GM12878 (cell line): ENCODE measurements around the gene FOXP1. TPM values are rescaled to one million over a fixed set of nuclear protein-coding genes. Genes with fewer than 3 reads are reported as not detected.

Experiments
- ATAC-seq: fragments of 200-7000 bp; cut with Tn5 transposase; 3 replicates; pipeline ENCODE4 v1.9.1; 2020; ENCODE audit warnings: mild to moderate bottlenecking, moderate library complexity
- BruUV-seq: library from RNA; stranded (reverse); fragments of 400-500 nt; replicated peaks from 2 replicates; lab custom pipeline; 2021; lab: Mats Ljungman, UMichigan
- CTCF ChIA-PET: fragments of 300-600 bp; sonication (Branson Sonifier 250); formaldehyde crosslinking; extraction: SDS; loops from one replicate; lab custom pipeline; 2021; ENCODE audit warnings: inconsistent platforms; lab: Yijun Ruan, JAX
- POLR2A ChIA-PET: fragments of 350-600 bp; formaldehyde crosslinking; extraction: SDS; loops from one replicate; lab custom pipeline; 2021; ENCODE audit warnings: inconsistent platforms; lab: Charles Lee
- RAD21 ChIA-PET: fragments of 300-600 bp; sonication (Branson Sonifier 250); formaldehyde crosslinking; loops from one replicate; lab custom pipeline; 2023; ENCODE audit warnings: antibody characterized with exemption; ENCODE audit not compliant: unreplicated experiment; lab: Charles Lee
- SMC1A ChIA-PET: fragments of 300-600 bp; sonication (Branson Sonifier 250); formaldehyde crosslinking; loops from one replicate; lab custom pipeline; 2023; ENCODE audit not compliant: unreplicated experiment, uncharacterized antibody; lab: Charles Lee
- DNase-seq: peaks from one replicate; pipeline ENCODE4 v3.0.0-alpha.2; 2011; ENCODE audit warnings: low read depth, low spot score
- FAIRE-seq: peaks from 3 replicates; lab custom pipeline; 2011; peaks lifted over from hg19 to GRCh38; lab: Jason Lieb, UNC
- H2AFZ ChIP-seq: 2 replicates; pipeline ENCODE4 v1.6.0; 2011; ENCODE audit warnings: low read depth, low read length, control low read depth; ENCODE audit not compliant: control insufficient read depth
- H3K27ac ChIP-seq: 2 replicates; pipeline ENCODE4 v1.5.1; 2011; ENCODE audit warnings: control low read depth; ENCODE audit not compliant: control insufficient read depth, insufficient read depth
- H3K27me3 ChIP-seq, 2 experiments: replicated peaks in 1 of 2; 2 replicates each; pipeline versions ENCODE4 v1.6.0 to v1.6.1; 2011; ENCODE audit warnings: low read length in 1 of 2; ENCODE audit not compliant: control insufficient read depth in 2 of 2, insufficient read depth in 2 of 2
- H3K36me3 ChIP-seq, 2 experiments: 2 replicates each; pipeline ENCODE4 v1.5.1; 2011; ENCODE audit warnings: low read length in 1 of 2; ENCODE audit not compliant: control insufficient read depth in 2 of 2, insufficient read depth in 2 of 2
- H3K4me1 ChIP-seq: 2 replicates; pipeline ENCODE4 v1.6.1; 2011; ENCODE audit warnings: mild to moderate bottlenecking, low read length, moderate library complexity, mixed read lengths; ENCODE audit not compliant: control insufficient read depth, insufficient read depth
- H3K4me2 ChIP-seq: 2 replicates; pipeline ENCODE4 v1.6.0; 2011; ENCODE audit warnings: control low read depth; ENCODE audit not compliant: control insufficient read depth, insufficient read depth
- H3K4me3 ChIP-seq: fragments of 200-600 bp; sonication (generic); 2 replicates; pipeline ENCODE4 v1.5.1; 2016
- H3K79me2 ChIP-seq: 2 replicates; pipeline ENCODE4 v1.6.0; 2011; ENCODE audit warnings: low read length; ENCODE audit not compliant: control insufficient read depth, insufficient read depth
- H3K9ac ChIP-seq: 2 replicates; pipeline ENCODE4 v1.8.0; 2011; ENCODE audit warnings: low read length, control low read depth, mixed read lengths; ENCODE audit not compliant: control insufficient read depth, insufficient read depth
- H3K9me3 ChIP-seq: replicated peaks from 3 replicates; pipeline ENCODE4 v1.5.1; 2011; ENCODE audit warnings: mild to moderate bottlenecking, low read length; ENCODE audit not compliant: control insufficient read depth, insufficient read depth
- H4K20me1 ChIP-seq: 2 replicates; pipeline ENCODE4 v1.6.0; 2011; ENCODE audit not compliant: control insufficient read depth, insufficient read depth
- EED ChIP-seq: sonication (generic); IDR thresholded peaks from 2 replicates; pipeline ENCODE4 v1.6.1; 2016; ENCODE audit warnings: antibody characterized with exemption, low read depth
- FOXM1 ChIP-seq: IDR thresholded peaks from 2 replicates; pipeline ENCODE4 v1.6.1; 2012; ENCODE audit warnings: low read depth, mild to moderate bottlenecking, inconsistent platforms, low read length, moderate library complexity
- HDAC6 ChIP-seq: fragments of 200-600 bp; sonication (generic); IDR thresholded peaks from one replicate; pipeline ENCODE4 v1.8.0; 2017; ENCODE audit warnings: antibody characterized with exemption; ENCODE audit not compliant: unreplicated experiment
- HDGF ChIP-seq: fragments of 450-650 bp; IDR thresholded peaks from 2 replicates; pipeline ENCODE4 v1.6.1; 2016; ENCODE audit warnings: antibody characterized with exemption
- IRF4 ChIP-seq: IDR thresholded peaks from 2 replicates; pipeline ENCODE4 v1.6.1; 2011; ENCODE audit warnings: low read depth, low read length
- MTA2 ChIP-seq: fragments of 450-650 bp; IDR thresholded peaks from 2 replicates; pipeline ENCODE4 v1.6.1; 2016; ENCODE audit warnings: low read depth, mild to moderate bottlenecking, moderate library complexity
- MYB ChIP-seq: fragments of 150-350 bp; IDR thresholded peaks from 2 replicates; pipeline ENCODE4 v1.6.1; 2014; ENCODE audit warnings: mild to moderate bottlenecking, low read depth, low read length, borderline replicate concordance
- NFYB ChIP-seq: IDR thresholded peaks from 2 replicates; pipeline ENCODE4 v1.6.1; 2011; ENCODE audit warnings: low read depth, mild to moderate bottlenecking, low read length, improper control_type of control experiment, moderate library complexity; ENCODE audit not compliant: insufficient read depth
- POLR2A ChIP-seq: IDR thresholded peaks from 2 replicates; pipeline ENCODE4 v1.6.1; 2011; ENCODE audit warnings: low read depth, mild to moderate bottlenecking, low read length
- SIN3A ChIP-seq: IDR thresholded peaks from 2 replicates; pipeline ENCODE4 v1.6.1; 2012; ENCODE audit warnings: low read depth, low read length, improper control_type of control experiment
- SMC3 ChIP-seq: IDR thresholded peaks from 2 replicates; pipeline ENCODE4 v1.6.1; 2011; ENCODE audit warnings: low read length, improper control_type of control experiment, borderline replicate concordance
- SUPT20H ChIP-seq: IDR thresholded peaks from 2 replicates; pipeline ENCODE4 v1.6.1; 2011; ENCODE audit warnings: low read depth, mild to moderate bottlenecking, low read length, moderate library complexity, borderline replicate concordance; ENCODE audit not compliant: control insufficient read depth
- ZNF207 ChIP-seq: fragments of 450-650 bp; IDR thresholded peaks from 2 replicates; pipeline ENCODE4 v1.6.1; 2014; ENCODE audit warnings: antibody characterized with exemption, mild to moderate bottlenecking, borderline replicate concordance
- ZNF384 ChIP-seq: IDR thresholded peaks from 2 replicates; pipeline ENCODE4 v1.6.1; 2012; ENCODE audit warnings: low read depth, mild to moderate bottlenecking, low read length, improper control_type of control experiment, borderline replicate concordance
- WGBS: methylation state at CpG from one replicate; pipeline ENCODE4 v1.1.6; 2016; ENCODE audit warnings: low lambda C conversion rate; ENCODE audit not compliant: insufficient replicate concordance, insufficient coverage; ENCODE audit errors: missing lambda C conversion rate; 5-methylcytosine and 5-hydroxymethylcytosine counted together
- in situ Hi-C: fragments of 300-500 bp; cut with MboI; formaldehyde crosslinking; loops from 9 replicates; pipeline ENCODE4 v1.14.3; 2018; ENCODE audit warnings: mixed read lengths
- intact Hi-C: fragments of 100-400 bp; cut with micrococcal nuclease; formaldehyde crosslinking; loops from one replicate; pipeline ENCODE4 v1.14.2; 2022; ENCODE audit not compliant: unreplicated experiment
- polyA plus RNA-seq, 11 experiments: library from polyadenylated mRNA; depleted of rRNA in 4 of 11; unstranded in 6 of 11; stranded (reverse) in 5 of 11; fragments of >200 nt; fragmentation: Nextera tagmentation in 4 of 11; fragmentation: Illumina TruSeq in 1 of 11; extraction: Ambion mirVana in 4 of 11; extraction: Trizol in 1 of 11; gene quantifications; 1 replicate in 1 of 11; 2 replicates in 10 of 11; pipeline versions ENCODE4 v1.2.1 to v1.2.3, GENCODE V29; 2011 to 2016; ENCODE audit warnings: inconsistent platforms in 2 of 11, missing spikeins in 2 of 11, low read depth in 1 of 11
- total RNA-seq, 4 experiments: library from RNA; depleted of rRNA in 3 of 4; stranded (reverse); fragments of >200 nt in 3 of 4; fragmentation: Illumina TruSeq in 1 of 4; extraction: Trizol in 1 of 4; gene quantifications; 2 replicates each; pipeline versions ENCODE4 v1.2.1 to v1.2.3, GENCODE V29; 2013 to 2021
- TF ChIP-seq, protein P1 (sequence below): IDR thresholded peaks from 2 replicates; pipeline ENCODE4 v1.6.1; 2011; ENCODE audit warnings: low read depth, low read length, improper control_type of control experiment, borderline replicate concordance
- TF ChIP-seq, protein P2 (sequence below): fragments of 450-650 bp; IDR thresholded peaks from 2 replicates; pipeline ENCODE4 v1.6.1; 2018; ENCODE audit warnings: borderline replicate concordance, mild to moderate bottlenecking; ENCODE audit not compliant: partially characterized antibody
- TF ChIP-seq, protein P3 (sequence below): IDR thresholded peaks from 2 replicates; pipeline ENCODE4 v1.6.1; 2012; ENCODE audit warnings: improper control_type of control experiment, low read depth, low read length; ENCODE audit not compliant: insufficient replicate concordance

The FOXP1 gene
- total and polyA plus RNA-seq, 10 of the 15 experiments (the other 5 are each of a cell fraction or from before 2014, with no cell fraction given): 0.05 to 1.6 (median 0.20) TPM; not detected in 1

DNA sequence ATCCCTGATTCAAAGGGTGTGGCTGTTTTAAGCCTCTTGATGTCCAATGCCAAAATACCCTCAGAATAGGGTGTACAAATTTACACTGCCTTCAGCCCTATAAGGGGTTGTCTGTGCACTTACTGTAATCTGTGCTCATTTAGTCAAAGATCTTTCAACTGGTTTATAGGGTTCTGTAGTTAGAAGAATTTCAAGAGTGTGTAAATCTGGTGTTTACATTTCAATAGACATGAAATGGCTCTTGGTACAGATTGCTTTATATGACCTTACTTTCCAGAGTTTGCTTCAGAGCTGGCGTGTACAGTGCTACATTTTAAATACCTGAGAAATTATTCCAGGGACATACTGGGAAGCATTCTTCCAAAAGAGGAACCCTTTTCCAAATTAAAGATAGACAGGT lies 399.3 kb downstream of the FOXP1 start (continued):
- TF ChIP-seq HDAC6 (no peak), ZNF384 (no peak), HDGF (no peak), POLR2A (no peak)
- TF ChIP-seq, protein P1, sequence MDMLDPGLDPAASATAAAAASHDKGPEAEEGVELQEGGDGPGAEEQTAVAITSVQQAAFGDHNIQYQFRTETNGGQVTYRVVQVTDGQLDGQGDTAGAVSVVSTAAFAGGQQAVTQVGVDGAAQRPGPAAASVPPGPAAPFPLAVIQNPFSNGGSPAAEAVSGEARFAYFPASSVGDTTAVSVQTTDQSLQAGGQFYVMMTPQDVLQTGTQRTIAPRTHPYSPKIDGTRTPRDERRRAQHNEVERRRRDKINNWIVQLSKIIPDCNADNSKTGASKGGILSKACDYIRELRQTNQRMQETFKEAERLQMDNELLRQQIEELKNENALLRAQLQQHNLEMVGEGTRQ: no peak

DNA sequence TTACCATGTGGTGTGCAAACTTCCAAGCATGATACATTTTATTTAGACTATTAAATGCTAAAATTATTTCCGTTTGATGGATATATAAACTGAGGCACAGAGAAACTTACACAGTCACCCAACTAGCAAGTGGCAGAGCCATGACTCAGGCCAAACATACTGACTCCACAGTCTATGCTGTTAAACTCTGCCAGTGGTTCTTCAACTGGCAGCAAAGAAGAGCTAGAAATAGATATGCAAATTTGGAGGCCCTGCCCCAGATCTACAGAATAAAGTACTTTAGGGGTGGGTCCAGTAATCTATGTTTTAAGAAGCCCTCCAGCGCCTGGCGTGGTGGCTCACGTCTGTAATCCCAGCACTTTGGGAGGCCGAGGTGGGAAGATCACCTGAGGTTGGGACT lies 400.0 kb downstream of the FOXP1 start:
- H3K9ac ChIP-seq: no peak overlapping the region
- no peaks in the 10 kb centered on the region for H3K27me3 ChIP-seq
- no peaks in the 10 kb centered on the region for H3K79me2 ChIP-seq
- ATAC-seq (no peak), FAIRE-seq (no peak), DNase-seq (no peak)
- no peak overlapping the region for H2AFZ ChIP-seq
- WGBS: 61% methylated on average over 5 of the region's 5 CpGs
- H3K27ac ChIP-seq: no peak overlapping the region
- in situ Hi-C loops (no loop called here), intact Hi-C loops (no loop called here)
- no peaks in the 10 kb centered on the region for H3K9me3 ChIP-seq
- ChIA-PET CTCF (no interaction called here), RAD21 (no interaction called here), SMC1A (no interaction called here), POLR2A (no interaction called here)
- H3K4me2 ChIP-seq: no peak overlapping the region
- no peaks in the 10 kb centered on the region for H3K36me3 ChIP-seq
- no peaks in the 10 kb centered on the region for H4K20me1 ChIP-seq
- no TSS peak for BruUV-seq
- no peak overlapping the region for H3K4me3 ChIP-seq
- no peaks in the 10 kb centered on the region for H3K4me1 ChIP-seq
- no peak for TF ChIP-seq FOXM1
- TF ChIP-seq MTA2: no peak
- no peak for TF ChIP-seq SMC3
- TF ChIP-seq IRF4: no peak
- TF ChIP-seq SUPT20H: no peak
- no peak for TF ChIP-seq MYB
- TF ChIP-seq, protein P2, sequence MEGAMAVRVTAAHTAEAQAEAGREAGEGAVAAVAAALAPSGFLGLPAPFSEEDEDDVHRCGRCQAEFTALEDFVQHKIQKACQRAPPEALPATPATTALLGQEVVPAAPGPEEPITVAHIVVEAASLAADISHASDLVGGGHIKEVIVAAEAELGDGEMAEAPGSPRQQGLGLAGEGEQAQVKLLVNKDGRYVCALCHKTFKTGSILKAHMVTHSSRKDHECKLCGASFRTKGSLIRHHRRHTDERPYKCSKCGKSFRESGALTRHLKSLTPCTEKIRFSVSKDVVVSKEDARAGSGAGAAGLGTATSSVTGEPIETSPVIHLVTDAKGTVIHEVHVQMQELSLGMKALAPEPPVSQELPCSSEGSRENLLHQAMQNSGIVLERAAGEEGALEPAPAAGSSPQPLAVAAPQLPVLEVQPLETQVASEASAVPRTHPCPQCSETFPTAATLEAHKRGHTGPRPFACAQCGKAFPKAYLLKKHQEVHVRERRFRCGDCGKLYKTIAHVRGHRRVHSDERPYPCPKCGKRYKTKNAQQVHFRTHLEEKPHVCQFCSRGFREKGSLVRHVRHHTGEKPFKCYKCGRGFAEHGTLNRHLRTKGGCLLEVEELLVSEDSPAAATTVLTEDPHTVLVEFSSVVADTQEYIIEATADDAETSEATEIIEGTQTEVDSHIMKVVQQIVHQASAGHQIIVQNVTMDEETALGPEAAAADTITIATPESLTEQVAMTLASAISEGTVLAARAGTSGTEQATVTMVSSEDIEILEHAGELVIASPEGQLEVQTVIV: no peak
- no peak for TF ChIP-seq NFYB
- TF ChIP-seq ZNF207: no peak
- no peak for TF ChIP-seq SIN3A
- no peak for TF ChIP-seq EED
- TF ChIP-seq, protein P3, sequence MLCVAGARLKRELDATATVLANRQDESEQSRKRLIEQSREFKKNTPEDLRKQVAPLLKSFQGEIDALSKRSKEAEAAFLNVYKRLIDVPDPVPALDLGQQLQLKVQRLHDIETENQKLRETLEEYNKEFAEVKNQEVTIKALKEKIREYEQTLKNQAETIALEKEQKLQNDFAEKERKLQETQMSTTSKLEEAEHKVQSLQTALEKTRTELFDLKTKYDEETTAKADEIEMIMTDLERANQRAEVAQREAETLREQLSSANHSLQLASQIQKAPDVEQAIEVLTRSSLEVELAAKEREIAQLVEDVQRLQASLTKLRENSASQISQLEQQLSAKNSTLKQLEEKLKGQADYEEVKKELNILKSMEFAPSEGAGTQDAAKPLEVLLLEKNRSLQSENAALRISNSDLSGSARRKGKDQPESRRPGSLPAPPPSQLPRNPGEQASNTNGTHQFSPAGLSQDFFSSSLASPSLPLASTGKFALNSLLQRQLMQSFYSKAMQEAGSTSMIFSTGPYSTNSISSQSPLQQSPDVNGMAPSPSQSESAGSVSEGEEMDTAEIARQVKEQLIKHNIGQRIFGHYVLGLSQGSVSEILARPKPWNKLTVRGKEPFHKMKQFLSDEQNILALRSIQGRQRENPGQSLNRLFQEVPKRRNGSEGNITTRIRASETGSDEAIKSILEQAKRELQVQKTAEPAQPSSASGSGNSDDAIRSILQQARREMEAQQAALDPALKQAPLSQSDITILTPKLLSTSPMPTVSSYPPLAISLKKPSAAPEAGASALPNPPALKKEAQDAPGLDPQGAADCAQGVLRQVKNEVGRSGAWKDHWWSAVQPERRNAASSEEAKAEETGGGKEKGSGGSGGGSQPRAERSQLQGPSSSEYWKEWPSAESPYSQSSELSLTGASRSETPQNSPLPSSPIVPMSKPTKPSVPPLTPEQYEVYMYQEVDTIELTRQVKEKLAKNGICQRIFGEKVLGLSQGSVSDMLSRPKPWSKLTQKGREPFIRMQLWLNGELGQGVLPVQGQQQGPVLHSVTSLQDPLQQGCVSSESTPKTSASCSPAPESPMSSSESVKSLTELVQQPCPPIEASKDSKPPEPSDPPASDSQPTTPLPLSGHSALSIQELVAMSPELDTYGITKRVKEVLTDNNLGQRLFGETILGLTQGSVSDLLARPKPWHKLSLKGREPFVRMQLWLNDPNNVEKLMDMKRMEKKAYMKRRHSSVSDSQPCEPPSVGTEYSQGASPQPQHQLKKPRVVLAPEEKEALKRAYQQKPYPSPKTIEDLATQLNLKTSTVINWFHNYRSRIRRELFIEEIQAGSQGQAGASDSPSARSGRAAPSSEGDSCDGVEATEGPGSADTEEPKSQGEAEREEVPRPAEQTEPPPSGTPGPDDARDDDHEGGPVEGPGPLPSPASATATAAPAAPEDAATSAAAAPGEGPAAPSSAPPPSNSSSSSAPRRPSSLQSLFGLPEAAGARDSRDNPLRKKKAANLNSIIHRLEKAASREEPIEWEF: no peak
